Stimulated activated CD8-positive, alpha-beta memory T cell treated with anti-CD3 and anti-CD28 coated beads, Interleukin-12 subunit alpha, Interleukin-12 subunit beta, amount 100 ng/mL, for 4 hours (primary cell): ENCODE measurements around the gene CCDC88C.

Source experiments
- DNase-seq: peaks from one replicate; pipeline ENCODE4 v3.0.0-alpha.2; 2020; ENCODE audit warnings: low read depth

CCDC88C gene

DNA sequence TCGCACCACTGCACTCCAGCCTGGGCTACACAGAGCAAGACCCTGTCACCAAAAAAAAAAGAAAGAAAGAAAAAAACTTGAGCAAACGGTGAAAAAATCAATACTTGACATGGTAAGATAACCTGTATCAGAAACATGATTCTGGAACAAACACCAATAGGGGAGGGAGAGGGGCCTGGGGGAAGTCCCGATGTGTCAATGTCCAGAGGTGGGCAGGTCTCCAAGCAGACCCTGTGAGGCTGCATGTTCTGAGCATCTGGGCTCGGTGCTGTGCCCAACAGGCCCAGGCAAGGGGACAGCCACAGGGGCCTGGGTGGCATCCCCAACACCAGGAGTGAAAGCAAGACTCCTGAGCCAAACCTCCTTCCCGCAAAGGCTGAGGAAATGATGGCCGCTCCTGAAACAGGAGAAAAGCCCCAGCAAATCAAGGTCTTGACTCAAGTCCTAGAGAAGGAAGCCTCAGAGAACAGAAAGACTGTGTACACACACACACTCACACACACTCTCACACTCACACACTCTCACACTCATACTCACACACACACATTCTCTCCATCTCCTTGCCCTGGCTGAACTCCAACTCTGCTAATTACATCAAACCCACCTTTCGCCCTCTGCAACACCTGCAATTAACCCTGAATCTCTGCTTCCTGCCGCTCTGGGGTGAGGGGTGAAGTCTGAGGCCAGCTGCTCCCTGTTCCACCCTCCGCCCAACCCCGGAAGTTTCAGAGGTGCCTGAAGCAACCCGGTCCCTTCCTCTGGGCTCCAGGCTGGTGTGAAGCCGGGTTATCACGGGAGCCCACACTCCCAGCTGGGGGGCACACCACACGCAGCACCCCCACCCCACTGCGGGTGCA is 20.4 kb downstream of the CCDC88C start:
- DNase-seq = no peak

DNA sequence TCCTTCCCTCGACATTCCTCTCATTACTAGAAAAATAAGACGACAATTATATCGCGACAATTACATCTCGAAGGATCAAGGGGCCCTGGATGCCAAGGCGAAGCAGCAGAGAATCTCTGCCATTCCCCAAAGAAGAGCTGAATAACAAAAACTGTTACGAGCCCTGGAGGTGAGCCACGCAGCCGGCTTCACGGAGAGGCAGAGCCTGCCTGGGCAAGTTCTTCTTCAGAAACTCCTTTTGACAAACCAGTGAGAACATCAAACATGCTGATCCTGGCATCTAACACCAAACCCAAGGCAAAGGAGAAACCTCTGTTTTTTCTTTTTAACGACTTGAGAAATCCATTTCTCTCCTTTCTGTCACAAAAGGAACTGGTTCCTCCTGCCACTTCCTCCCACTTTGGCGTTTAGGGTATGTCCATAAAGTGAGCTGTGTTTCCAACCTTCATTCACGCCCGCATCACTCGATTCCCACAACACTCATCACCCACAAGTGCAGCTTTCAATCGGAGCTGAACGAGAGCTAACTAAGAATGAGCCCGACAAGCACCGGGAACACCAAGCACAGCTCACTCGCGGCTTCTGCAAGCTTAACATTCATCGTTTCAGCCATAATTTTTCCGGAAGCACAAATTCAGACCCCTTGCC is 21.5 kb downstream of the CCDC88C start:
- no peak for DNase-seq

DNA sequence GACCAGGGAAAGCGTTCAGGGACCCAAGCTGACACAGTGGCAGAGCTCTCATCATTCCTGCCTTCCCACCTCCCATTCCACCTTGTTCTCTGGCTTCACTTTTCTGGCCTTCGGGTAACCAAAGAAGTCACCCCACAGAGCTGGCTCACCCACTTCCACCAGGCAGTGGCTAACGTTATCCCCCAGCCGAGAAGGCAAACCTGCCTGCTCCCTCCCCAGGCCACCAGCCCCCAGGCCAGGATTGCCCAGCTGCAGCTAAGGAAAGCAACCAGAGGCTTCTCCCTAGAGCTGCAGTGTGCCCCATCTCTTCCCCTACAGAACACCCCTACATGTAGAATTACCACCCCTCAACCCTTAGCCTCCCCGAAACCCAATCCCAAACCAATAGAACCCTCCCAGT is 22.2 kb downstream of the CCDC88C start:
- DNase-seq = no peak

DNA sequence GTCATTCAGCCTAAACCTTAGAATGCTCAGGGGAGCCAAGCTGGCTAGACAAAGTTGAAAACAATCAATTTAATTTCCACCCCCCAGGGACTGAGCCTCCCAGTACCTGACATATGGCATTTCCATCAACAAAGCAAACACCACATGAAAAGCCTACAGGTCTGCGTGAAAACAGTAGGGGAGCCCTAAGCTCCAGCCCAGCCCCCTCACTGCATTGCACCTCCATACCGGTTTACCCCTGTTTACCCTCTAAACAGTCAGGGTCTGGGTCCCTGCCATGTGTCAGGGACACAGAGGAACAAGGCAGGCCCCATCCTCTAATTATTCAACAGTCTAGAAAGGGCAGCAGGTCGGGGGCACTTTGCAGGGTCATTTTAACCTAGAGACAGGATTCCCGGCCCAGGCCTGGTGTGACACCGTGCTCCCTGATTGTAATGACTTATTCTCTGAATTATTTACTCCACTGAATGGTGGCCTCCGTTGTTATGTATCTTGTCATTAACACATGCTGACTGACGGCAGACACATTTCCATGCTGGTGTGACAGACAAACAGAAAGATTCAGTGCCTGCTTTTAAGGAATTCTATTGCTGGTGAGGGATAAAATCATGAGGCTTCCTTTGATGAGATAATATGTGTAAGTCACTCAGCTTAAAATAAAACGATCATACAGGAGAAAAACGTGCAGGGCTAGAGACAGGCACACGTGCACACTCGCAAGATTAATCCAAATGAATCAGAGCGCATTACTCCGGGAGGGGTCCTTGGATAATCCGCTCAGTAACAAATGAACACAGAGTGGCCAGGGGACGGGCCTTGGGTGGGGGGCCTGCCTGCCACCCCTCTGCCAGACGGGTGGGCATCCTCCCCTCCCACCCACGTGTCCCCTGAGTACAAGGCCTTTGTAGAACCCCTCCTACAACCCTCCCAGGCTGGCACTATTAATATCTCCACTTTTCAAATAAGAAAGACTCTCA is 23.2 kb downstream of the CCDC88C start:
- DNase-seq = no peak

DNA sequence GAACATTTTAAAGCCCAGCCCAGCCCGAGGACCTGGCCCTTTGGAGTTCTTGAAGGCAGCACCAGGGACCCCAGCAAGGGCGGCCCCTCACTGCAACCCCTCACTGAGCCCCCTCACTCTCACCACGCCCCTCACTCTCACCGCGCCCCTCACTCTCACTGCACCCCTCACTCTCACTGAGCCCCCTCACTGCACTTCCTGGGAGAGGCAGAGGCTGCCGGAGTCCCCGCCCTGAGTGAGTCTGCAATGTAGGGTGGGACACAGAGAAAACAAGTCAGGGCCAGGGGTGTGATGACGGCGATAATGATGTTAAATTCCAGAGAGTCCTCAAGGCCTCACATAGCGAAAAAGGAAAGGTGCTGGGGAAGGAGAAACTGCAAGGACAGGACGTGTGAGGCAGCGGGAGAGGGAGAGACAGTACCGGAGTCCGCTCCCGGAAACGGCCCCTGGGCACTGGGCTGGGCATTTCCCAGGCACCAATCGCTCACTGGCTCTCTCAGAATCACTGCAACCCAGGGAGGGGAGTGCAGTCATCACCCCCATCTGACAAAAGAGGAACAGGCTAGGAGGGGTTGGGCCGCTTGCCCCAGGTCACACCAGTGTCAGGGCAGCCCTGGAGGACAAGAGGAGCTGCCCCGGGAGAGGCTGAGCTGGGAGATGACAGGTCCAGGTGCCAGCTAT is 24.9 kb downstream of the CCDC88C start:
- DNase-seq = no peak

DNA sequence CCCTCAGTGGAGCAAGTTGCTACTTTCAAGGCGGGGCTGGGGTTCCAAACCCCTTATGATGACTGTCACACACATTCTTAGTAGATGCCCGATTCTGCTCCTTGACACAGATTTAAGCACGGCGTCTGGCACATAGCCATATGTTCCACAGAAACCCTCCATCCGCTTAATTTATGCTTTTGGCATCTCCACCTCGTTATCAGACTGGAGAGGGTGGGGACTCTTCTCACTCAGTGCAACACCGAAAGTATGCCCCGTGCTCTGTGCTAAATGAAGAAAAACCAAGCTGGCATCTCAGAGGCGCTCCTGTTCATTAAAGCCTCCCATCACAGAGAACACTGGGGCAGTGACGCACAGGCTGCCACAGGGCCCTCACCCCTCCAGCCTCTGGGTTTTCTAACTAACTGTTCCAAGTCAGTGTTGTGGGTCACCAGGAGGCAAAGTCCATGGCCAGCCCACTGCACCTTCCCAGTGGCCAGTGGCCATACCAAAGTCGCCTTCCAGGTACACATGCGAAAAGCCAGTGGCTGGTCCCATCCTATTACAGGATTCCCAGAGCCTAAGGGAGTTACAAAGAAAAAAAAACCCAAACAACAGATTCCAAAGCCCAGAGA is 27.3 kb downstream of the CCDC88C start:
- DNase-seq = no peak

DNA sequence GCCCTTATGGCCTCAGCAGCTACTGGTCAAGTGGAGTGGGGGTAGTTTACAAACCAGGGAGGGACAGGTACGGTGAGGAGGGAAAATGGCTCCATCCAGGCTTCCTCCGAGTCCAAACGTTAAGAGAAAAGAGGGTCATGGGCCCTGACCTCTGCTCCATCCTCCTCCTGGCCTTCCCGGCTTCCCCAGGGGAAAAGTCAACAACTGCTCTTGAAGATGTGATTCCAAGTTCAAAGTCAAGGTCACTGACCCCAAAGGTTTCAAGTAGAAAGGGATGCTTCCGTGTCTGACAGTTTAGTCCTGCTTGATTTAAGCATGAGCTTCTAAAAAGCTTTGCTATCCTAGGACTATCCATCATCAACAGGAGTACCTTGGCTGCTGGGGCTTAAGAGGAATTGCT is 28.5 kb downstream of the CCDC88C start:
- no peak for DNase-seq

DNA sequence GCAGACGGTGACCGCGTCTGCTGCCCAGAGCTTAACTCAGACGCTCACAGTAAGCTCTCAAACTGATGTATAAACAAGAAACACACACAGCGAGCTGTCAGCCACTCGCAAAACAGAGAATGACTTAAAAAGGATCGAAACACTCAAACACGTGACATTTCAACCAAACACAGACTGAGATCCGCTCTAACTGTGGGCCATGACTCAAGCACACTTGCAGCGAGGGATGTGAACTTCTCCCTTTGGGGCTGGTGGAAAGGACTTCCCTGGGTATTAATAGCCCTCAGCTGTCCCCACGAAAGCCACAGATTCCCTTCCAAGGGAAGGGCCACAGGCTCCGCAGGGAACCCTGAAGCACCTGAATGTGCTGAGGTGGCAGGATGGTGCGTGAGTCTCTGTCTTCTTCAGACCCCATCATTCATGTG is 29.1 kb downstream of the CCDC88C start:
- no peak for DNase-seq

DNA sequence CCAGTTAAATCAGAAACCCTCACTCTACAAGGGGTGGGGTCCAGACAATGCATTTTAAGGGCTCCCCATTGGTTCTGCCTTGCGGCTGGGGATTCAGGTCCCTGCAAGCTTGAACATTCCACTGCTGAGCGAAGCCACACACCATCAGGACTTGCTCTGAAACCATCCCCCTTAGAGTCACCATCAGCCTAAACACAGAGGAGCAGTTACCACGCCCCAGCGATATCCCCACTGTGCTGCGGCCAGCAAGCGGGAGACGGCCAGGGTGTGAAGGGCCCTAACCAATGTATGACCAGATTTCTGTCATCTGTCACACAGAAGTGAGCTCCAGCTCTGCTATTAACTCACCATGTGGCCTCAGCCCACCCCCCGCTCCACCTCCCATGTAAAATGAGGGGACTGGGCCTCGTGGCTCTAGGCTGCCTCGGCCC is 29.7 kb downstream of the CCDC88C start:
- no peak for DNase-seq

DNA sequence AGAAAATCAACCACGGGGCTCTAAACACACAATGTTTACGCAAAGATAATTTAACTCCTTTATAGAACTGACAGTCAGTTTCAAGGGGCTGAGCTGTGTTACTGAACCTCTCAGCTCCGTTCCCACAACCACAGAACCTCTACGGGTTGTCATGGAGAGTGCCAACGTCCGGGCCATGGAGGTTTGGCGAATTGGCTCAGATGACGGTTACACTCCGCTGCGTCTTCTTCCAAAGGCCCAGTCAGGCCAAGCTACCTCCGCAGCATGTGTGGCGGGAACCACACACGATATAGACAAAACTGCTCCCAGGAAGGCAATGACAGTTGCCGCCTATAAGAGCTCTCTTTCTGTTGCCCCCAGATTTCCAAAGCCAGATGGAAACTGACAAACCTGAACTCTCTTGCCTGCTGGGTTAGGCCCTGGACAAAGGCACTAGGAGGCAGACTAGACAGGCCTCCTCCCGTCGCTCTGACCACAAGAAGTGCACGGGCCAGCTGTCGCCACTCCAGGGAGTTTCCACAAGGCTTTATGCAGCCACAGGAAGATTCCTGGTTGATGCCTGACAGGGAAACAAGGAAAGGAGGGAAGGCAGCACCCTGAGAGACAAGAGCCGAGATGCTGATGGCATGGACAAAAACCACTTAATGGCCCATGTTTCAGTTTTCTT is 30.3 kb downstream of the CCDC88C start:
- no peak for DNase-seq

DNA sequence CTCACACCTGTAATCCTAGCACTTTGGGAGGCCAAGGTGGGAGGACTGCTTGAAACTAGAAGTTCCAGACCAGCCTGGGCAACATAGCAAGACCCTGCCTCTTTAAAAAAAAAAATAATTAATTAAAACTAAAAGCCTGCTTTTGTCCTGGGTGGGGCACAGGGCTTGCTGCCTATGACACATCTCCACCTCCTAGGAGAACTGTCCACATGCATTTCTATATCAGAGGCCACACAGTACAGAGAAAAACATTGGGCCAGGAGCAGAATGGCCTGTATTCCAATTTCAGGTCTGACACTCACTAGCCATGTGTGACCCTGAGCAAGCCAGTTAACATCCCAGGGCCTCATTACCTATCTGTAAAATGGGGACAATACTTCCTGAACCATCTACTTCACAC is 31.9 kb downstream of the CCDC88C start:
- no peak for DNase-seq

DNA sequence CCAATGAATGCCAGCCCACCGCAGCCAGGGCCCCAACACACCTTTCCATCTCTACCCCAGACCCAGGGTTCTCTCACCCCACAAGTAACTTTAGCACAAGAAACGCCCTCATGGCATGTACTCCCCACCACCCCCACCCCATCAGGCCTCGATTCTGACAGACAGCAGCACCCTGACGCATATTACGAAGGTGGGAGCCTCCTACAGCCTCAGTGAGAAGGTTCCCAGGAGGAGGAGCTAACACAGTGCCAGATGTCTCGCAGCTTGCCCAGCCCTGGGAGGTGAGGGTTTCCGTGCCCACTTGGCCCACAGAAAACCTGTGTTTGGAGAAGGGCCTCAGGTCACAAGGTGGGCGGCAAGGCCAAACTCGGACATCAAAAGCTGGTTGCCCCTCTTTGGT is 32.4 kb downstream of the CCDC88C start:
- no peak for DNase-seq

DNA sequence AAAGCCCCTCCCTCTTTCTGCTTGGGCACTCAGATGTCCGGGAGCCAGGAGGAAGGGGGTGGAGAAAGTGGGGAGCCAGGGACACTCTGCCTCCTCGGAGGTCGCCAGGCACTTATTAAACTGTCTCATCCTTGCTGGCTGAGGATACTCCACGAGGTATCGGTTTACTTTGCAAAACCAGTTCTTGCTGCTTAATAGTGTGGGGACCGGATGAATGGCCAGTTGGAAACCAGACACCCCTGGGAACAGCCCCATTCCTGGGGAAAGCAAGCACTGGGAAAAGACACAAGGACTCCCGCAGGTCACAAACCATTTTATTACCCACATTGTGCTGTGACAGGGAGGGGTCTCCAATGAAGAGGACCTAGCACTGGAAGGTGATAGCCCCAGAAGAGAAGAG is 34.2 kb downstream of the CCDC88C start:
- no peak for DNase-seq

DNA sequence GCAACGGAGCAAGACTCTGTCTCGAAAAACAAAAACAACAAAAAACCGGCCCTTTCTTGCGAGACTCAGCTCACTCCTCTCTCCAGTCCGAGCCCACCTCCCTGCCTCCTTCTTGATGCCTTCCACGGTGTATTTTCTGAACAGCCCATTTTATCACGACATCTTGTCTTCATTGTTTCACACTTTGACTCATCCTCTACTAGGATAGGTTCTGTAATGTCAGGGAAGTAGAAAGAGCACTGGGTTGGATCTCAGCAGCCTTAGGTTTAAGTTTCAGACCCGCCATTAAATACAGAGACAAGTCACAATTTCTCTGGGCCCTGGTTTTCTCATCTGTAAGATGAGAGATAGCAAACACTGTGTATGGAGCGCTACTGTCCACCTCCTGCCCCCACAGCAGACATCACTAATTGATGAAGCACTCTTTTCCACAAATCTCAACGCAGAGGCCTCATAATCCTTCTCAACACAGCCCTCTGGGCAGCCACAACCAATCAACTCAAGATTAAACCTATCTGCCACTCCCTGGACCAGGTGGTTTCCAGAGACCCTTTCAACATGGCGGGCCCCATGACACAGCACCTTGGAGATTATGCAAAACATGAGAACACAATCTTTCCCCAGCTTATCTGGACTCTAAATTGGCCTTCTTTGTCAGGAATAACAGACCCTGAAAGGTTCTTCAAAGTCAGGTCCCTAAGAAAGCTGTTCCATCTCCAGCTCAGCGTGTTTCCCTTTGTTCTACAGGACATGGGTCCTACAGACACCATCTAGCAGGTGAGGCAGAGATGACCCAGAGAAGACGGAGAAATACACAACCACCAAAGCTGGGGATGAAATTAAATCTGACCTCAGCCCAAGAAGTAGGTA is 35.6 kb downstream of the CCDC88C start:
- DNase-seq = no peak

DNA sequence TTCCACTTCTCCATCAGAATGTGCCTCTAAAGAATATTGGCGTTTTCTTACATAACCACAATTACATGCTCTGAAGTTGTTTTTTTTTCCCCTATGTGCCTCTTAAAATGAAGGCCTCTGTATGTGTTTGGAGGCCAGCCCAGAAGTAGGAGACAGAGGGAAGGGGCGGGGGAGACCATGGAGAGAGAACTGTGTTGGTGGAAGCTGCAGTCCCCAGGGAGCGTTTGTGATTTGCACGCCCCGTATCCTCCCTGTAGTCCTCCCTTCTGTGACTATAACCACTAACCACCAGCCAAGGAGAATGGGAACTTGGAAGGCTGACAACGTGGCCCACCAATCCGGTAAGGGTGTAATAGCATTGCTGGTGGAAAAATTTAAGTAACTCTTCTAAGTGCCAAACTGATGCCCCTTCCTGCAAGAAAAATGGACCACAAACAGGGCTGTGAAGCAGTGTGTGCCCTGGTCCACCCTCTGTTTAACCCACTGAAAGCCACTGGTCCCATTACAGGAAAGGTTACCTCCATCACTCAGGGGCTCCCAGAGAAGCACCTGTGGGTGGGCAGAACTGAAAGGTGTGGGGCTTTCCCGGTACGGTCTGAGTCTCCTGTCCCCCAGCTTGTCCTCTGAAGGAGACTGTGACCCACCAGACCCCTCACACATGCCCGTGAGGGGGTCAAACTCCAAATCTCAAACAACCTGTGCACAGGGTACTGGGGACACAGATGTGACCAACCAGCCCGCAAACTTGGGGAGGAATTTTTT is 36.8 kb downstream of the CCDC88C start:
- no peak for DNase-seq

DNA sequence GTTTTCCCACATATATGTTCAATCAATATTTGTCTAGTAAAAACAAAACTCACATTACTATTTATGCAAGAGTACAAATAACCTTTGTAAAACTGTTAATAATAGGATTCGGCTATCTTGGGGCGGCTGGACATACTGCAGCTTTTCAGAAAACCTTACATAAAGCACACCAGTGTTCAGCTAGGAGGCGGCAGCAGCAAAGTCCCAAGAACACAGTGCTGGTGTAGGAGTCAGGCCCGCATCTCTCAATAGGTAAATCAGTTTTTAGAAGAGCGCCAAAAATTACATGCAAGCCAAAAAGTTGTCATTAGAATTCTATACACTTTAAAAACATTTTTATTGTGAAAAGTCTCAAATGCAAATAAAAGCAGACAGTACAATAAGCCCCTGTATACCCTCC is 37.5 kb downstream of the CCDC88C start:
- no peak for DNase-seq

DNA sequence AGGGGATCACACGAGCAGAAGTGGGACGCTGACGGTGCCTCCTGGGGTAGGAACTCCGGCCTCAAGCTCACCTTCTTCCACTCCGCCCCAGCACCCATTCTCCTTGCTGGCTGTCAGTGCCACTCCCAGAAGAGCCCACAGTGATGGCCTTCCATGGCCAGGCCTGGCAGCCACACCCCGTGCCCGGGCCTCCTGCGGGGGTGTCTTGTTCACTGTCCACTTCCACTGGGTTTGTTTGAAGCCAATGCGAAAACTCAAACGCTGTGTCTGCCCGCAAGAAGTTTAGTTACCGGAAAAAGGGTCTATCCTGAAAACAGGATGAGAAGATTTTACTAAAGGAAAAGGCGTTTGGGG is 38.1 kb downstream of the CCDC88C start:
- DNase-seq = no peak

DNA sequence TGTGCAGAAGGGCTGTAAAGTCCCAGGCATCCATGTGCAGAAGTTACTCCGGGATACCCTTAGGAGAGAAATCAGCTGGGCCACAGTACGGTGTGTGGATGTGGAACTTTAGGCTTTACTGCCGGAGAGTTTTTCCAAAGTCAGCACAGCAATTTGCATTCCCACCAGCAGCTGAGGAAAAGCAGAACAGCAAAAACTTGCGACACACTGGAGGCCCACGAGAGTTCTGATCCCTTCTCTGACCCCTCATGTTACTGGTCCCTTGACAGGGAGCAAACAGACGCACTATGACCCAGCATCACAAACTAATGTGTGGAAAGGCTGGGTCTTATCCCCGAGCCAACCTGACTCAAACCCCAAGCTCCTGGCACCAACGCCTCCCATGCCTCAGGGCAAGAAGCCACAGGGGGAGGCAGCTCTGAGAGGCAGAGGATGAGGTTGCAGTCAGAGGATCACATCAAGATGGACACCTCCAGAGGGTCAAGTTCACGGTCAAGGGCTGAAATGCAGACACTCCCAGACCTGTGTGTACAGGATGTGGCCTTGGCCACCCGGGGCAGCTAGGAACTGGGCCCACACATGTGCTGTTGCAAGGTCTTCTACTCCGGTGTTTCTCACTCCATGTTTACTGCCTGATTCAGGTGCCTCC is 38.6 kb downstream of the CCDC88C start:
- no peak for DNase-seq
